ENCODE measurements around the gene SPRED3. TPM values are rescaled to one million over a fixed set of nuclear protein-coding genes. Genes with fewer than 3 reads are reported as not detected.

SPRED3 gene
- total RNA-seq, 4 donors from 2014 or later: 0.05 to 2.6 (median 0.15) TPM

DNA sequence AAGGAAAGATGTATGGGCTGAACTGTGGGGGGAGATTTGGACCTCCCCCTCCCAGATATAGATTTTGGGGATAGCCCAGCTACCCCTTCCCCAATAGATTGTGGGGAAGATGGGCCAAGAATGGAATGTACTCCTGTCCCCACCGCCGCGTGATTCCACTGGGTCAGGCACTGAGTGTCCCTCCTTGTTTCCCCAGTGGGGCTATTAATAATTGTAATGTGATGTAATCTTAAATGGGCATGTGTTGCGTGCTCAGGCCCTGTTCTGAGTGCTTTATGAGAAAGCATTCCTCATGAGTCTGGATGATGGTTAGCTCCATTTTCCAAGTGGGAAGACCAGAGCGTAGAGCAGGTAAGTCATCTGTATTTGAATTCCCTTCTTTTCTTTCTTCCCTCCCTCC, 12.7 kb upstream of the SPRED3 start:
- Histone ChIP-seq H3K4me3 (peak overlapping the region; percentile 91 to 99 (median 96)), H3K4me1 (peaks cover 16 to 25% of the 10 kb centered on the region in 2 donors), H3K27ac (peak overlapping the region; percentile 97 to 100 (median 98)), H3K36me3 (peaks cover 0 to 40% of the 10 kb centered on the region in 2 donors), H3K9me3 (no peaks in the 10 kb centered on the region), H3K27me3 (no peaks in the 10 kb centered on the region)
- in situ Hi-C loops (cut with MboI; ENCODE audit: low sequenced_read_pairs in 4 of 4): loop anchor here in 1 of 4 donors (25.0 kb wide), 1 partner anchor 462 kb away; the partner anchor contains the start of genes ECH1 and HNRNPL
- peak; percentile 84 to 85 for DNase-seq
- TF ChIP-seq, protein P1, sequence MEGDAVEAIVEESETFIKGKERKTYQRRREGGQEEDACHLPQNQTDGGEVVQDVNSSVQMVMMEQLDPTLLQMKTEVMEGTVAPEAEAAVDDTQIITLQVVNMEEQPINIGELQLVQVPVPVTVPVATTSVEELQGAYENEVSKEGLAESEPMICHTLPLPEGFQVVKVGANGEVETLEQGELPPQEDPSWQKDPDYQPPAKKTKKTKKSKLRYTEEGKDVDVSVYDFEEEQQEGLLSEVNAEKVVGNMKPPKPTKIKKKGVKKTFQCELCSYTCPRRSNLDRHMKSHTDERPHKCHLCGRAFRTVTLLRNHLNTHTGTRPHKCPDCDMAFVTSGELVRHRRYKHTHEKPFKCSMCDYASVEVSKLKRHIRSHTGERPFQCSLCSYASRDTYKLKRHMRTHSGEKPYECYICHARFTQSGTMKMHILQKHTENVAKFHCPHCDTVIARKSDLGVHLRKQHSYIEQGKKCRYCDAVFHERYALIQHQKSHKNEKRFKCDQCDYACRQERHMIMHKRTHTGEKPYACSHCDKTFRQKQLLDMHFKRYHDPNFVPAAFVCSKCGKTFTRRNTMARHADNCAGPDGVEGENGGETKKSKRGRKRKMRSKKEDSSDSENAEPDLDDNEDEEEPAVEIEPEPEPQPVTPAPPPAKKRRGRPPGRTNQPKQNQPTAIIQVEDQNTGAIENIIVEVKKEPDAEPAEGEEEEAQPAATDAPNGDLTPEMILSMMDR (IDR thresholded peaks at IDR 0.05 in 4 of 5, conservative IDR thresholded peaks at IDR 0.05 in 1 of 5): no peak
- TF ChIP-seq POLR2A (IDR thresholded peaks at IDR 0.05): peak; percentile 89 to 92
- ATAC-seq: peak; percentile 63 to 70
- intact Hi-C loops (cut with DNase I; ENCODE audit: low total_unique reads): loop anchor here (5.0 to 10.0 kb wide), 3 partner anchors 457 to 1909 kb away; partner anchors contain the start of genes AKT2, ECH1 and ZFP36

DNA sequence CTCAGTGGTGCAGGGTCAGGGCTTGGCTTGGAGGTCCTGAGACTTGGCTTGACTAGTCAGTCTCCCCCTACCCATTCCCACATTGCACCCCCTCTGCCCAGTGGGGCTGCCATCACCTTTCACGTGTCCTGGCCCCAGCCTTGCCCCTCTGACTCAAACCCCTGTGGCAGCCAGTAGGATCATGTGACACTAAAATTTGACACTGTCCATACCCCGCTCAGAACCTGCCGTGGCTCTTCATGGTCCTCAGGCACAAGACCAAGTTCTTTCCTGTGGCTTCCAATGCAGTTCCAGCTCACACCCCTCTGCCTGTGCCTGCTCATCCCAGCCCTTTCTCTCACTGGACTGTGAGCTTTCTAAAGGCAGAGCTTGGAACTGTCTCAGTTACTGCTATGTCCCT, 11.9 kb upstream of the SPRED3 start:
- peak; percentile 39 to 40 for ATAC-seq
- Histone ChIP-seq H3K27ac (peak overlapping the region; percentile 97 to 100 (median 98)), H3K4me1 (peaks cover 16 to 25% of the 10 kb centered on the region in 2 donors), H3K36me3 (peaks cover 0 to 48% of the 10 kb centered on the region in 2 donors), H3K4me3 (peak overlapping the region; percentile 91 to 99 (median 96)), H3K27me3 (no peaks in the 10 kb centered on the region), H3K9me3 (no peaks in the 10 kb centered on the region)
- in situ Hi-C loops (cut with MboI; ENCODE audit: low sequenced_read_pairs in 4 of 4) (loop anchor here in 1 of 4 donors (25.0 kb wide), 1 partner anchor 461 kb away; the partner anchor contains the start of genes ECH1 and HNRNPL), intact Hi-C loops (cut with DNase I; ENCODE audit: low total_unique reads) (loop anchor here (5.0 to 10.0 kb wide), 3 partner anchors 456 to 1908 kb away; partner anchors contain the start of genes AKT2, ECH1 and ZFP36)
- TF ChIP-seq, protein P1 (IDR thresholded peaks at IDR 0.05 in 4 of 5, conservative IDR thresholded peaks at IDR 0.05 in 1 of 5): no peak
- TF ChIP-seq POLR2A (IDR thresholded peaks at IDR 0.05): peak in 1 of 2 donors; percentile 4
- peak; percentile 72 to 81 for DNase-seq

DNA sequence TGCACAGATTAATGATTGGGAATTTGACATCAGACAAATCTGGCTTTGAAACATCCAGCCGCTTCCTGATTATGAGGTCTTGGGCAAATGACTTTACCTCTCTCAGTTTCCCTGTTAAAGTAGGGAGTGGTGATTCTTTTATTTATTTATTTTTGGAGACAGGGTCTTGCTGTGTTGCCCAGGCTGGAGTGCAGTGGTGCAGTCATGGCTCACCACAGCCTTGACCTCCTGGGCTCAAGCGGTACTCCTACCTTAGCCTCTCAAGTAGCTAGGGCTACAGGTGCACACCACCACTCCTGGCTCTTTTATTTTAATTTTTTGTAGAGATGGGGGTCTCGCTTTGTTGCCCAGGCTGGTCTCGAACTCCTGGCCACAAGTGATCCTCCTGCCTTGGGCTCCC, 11.4 kb upstream of the SPRED3 start:
- H3K4me3 ChIP-seq: peak overlapping the region; percentile 1 to 99 (median 58)
- H3K27me3 ChIP-seq: no peaks in the 10 kb centered on the region
- intact Hi-C loops (cut with DNase I; ENCODE audit: low total_unique reads): loop anchor here (5.0 to 10.0 kb wide), 3 partner anchors 455 to 1908 kb away; partner anchors contain the start of genes AKT2, ECH1 and ZFP36
- in situ Hi-C loops (cut with MboI; ENCODE audit: low sequenced_read_pairs in 4 of 4): loop anchor here in 1 of 4 donors (25.0 kb wide), 1 partner anchor 460 kb away; the partner anchor contains the start of genes ECH1 and HNRNPL
- peaks cover 0 to 53% of the 10 kb centered on the region in 2 donors for H3K36me3 ChIP-seq
- peak overlapping the region; percentile 97 to 100 (median 98) for H3K27ac ChIP-seq
- DNase-seq (no peak), ATAC-seq (no peak)
- H3K9me3 ChIP-seq: no peaks in the 10 kb centered on the region
- TF ChIP-seq, protein P1 (IDR thresholded peaks at IDR 0.05 in 4 of 5, conservative IDR thresholded peaks at IDR 0.05 in 1 of 5): no peak
- no peak for TF ChIP-seq POLR2A (IDR thresholded peaks at IDR 0.05)
- peaks cover 16 to 25% of the 10 kb centered on the region in 2 donors for H3K4me1 ChIP-seq

DNA sequence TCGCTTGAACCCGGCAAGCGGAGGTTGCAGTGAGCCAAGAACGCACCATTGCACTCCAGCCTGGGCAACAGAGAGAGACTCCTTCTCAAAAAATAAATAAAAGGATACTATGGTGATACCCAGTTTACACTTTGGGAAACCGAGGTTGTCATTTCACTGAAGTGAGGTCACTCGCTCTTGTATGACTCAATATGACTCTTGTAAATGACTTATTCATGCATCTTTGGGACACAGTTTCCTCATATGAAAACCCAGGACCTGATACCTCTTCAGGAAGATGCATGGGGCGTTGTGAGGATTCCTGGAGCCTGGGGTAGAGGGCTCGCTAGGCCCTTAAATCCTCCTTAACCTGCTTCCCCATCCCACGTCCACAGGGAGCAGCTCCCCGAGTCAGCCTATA, 9.6 kb upstream of the SPRED3 start:
- intact Hi-C loops (cut with DNase I; ENCODE audit: low total_unique reads): loop anchor here (5.0 to 10.0 kb wide), 3 partner anchors 453 to 1906 kb away; partner anchors contain the start of genes AKT2, ECH1 and ZFP36
- no peaks in the 10 kb centered on the region for H3K27me3 ChIP-seq
- no peak overlapping the region for H3K27ac ChIP-seq
- H3K4me1 ChIP-seq: peaks cover 16 to 25% of the 10 kb centered on the region in 2 donors
- no peak for DNase-seq
- H3K36me3 ChIP-seq: peaks cover 14 to 71% of the 10 kb centered on the region in 2 donors
- H3K4me3 ChIP-seq: no peak overlapping the region
- TF ChIP-seq, protein P1 (IDR thresholded peaks at IDR 0.05 in 4 of 5, conservative IDR thresholded peaks at IDR 0.05 in 1 of 5): no peak
- TF ChIP-seq POLR2A (IDR thresholded peaks at IDR 0.05): no peak
- ATAC-seq: no peak
- H3K9me3 ChIP-seq: no peaks in the 10 kb centered on the region
- in situ Hi-C loops (cut with MboI; ENCODE audit: low sequenced_read_pairs in 4 of 4): loop anchor here in 1 of 4 donors (25.0 kb wide), 1 partner anchor 458 kb away; the partner anchor contains the start of genes ECH1 and HNRNPL

Data from gastrocnemius medialis (tissue), 4 donors.